Coronary artery (tissue), 2 donors: ENCODE data around the gene ZCCHC7.
"Not testable (repeated sequence)": the region's sequence is repeated elsewhere in the genome, so short reads cannot be mapped to it uniquely, and the experiment has no call there.

Experiments used
- DNase-seq: peaks from one replicate; pipeline ENCODE4 v3.0.0-alpha.2; 2017; ENCODE audit warnings: low spot score
- H3K27ac ChIP-seq, 2 donors: fragments of 200-600 bp; sonication (generic); one replicate each; pipeline ENCODE4 v1.5.1; 2016 to 2019
- H3K4me3 ChIP-seq: fragments of 200-600 bp; sonication (generic); 2 replicates; pipeline ENCODE4 v1.5.1; 2016; ENCODE audit warnings: mild to moderate bottlenecking, moderate library complexity
- TF ChIP-seq, protein P1 (sequence below): fragments of 200-600 bp; sonication (generic); IDR thresholded peaks from one replicate; pipeline ENCODE4 v1.5.1; 2019; ENCODE audit warnings: antibody characterized with exemption

The ZCCHC7 gene

DNA sequence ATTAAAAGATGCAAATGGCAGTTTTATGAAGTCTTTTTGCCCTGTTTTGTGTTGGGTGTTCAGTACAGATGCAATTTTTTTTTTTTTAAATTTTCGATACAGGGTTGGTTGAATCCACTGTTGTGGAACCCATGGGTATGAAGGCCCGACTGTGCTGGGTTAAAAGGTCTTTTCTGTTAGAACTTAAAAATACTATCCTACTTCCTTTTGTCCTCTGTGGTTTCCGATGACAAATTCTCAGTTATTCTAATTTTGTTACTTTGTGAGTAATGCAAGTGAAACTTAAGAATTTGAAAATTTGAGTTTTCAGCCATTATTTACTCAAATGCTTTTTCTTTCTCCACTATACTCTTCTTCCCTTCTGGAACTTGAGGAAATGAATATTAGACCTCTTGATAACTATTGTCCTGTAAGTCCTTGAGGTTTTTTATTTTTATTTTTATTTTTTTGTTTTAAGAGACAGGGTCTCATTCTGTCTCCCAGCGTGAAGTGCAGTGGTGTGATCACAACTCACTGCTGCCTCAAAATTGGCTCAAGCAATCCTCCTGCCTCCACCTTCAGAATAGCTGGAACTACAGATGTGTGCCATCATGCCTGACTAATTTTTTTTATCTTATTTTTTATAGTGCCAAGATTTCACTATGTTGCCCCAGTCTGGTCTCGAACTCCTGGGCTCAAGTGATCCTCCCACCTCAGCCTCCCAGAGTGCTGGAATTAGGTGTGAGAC, 67.5 kb downstream of the ZCCHC7 start:
- H3K4me3 ChIP-seq: no peak overlapping the region
- TF ChIP-seq, protein P1, sequence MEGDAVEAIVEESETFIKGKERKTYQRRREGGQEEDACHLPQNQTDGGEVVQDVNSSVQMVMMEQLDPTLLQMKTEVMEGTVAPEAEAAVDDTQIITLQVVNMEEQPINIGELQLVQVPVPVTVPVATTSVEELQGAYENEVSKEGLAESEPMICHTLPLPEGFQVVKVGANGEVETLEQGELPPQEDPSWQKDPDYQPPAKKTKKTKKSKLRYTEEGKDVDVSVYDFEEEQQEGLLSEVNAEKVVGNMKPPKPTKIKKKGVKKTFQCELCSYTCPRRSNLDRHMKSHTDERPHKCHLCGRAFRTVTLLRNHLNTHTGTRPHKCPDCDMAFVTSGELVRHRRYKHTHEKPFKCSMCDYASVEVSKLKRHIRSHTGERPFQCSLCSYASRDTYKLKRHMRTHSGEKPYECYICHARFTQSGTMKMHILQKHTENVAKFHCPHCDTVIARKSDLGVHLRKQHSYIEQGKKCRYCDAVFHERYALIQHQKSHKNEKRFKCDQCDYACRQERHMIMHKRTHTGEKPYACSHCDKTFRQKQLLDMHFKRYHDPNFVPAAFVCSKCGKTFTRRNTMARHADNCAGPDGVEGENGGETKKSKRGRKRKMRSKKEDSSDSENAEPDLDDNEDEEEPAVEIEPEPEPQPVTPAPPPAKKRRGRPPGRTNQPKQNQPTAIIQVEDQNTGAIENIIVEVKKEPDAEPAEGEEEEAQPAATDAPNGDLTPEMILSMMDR: no peak
- no peak for DNase-seq
- no peak overlapping the region for H3K27ac ChIP-seq

DNA sequence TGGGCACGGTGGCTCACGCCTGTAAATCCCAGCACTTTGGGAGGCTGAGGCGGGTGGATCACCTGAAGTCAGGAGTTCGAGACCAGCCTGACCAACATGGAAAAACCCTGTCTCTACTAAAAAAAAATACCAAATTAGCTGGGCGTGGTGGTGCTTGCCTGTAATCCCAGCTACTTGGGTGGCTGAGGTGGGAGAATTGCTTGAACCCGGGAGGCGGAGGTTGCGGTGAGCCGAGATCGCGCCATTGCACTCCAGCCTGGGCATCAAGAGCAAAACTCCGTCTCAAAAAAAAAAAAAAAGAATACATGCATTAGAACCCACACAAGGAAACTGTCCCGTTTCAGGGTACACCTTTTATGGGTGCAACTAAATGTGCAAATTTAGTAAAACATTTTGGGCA, 70.4 kb downstream of the ZCCHC7 start:
- DNase-seq, H3K27ac ChIP-seq, H3K4me3 ChIP-seq: not testable (repeated sequence)

DNA sequence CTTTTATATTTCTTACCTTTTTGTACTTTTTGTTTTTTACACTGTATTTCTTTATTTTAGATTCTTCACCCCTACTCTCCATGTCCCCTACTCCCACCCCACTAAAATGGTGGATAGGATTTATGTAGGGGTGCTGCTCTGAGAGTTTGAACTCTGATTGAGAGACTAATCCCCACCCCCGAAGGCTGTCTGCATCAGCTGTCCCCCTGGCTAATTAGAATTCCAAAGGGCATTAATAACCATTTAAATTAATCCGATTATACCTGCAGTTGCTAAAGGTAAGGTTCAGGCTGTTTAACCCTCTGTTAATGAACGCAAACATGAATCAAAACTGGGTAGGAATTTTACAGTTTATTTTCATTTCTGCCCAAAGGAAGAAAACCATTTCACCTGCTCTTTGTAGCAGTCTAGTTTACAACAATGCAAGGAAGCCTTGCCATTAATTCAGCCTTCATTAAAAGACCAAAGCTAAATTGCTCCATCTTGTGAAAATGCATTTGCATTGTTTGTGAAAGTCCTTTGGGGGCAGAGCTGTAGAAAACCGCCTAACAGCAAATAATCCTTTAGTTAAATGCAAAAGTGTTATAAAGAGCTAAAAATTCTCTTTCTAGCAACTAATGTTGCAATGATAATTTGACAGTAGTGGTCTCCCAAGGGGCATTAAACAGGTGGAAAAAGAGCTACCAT, 71.2 kb downstream of the ZCCHC7 start:
- DNase-seq: no peak
- TF ChIP-seq, protein P1: no peak
- no peak overlapping the region for H3K27ac ChIP-seq
- H3K4me3 ChIP-seq: no peak overlapping the region

DNA sequence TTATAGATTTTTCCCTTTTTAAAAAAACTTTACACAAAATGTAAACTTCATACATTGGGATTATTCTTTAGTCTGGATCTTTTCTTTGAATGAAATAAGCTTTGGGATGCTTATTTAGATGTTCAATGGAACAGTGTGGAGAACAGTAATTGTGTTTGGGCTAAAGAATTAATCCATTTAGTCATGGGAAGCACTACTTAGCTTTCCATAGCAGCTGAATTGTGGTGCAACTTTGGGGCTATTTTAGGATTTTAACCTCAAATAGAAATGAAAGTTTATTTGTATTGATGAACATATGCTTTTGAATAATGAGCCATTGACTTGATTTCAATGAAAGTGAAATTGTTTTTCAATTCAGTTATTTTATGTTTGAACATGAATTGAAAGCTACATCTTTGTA, 72.4 kb downstream of the ZCCHC7 start:
- H3K27ac ChIP-seq: no peak overlapping the region
- no peak overlapping the region for H3K4me3 ChIP-seq
- no peak for DNase-seq
- TF ChIP-seq, protein P1: no peak

DNA sequence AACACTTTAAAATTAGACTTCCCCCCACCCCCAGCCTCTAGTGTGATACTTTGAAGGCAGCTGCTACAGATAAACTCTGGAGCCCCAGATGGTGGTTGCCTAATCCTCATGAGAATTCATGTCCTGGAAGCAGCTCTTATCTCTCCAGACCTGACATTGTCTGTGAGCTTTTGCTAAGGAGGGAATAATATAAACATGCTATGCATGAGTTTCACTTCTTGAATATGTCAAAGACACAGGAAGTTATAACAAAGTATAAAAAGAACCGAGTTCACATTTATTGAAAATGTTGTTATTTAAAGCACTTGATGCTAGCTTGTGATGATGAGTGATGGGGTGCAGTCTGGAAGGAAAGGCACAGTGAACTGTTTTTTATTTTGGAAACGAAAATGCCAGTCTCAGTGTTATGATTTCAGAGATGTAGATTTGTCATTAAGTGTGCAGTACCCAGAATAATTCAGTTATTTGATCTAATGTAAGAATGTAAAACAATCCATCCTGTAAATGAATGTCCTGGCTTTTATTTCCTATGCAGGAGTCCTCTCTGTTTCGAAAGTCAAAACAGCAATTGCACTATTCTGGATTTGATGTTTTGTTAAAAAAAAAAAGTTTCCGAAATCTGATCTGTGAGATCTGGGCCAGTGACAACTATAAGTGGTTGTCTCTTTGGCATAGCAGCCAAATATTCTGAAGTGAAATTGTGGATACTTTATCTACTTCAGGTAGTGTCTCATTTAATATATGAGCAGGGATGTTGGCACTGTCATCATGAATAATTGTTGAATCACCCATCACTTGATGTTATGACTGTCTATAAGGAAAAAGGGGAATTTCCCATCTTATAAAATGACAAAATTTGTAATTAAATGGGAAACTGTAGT, 77.0 kb downstream of the ZCCHC7 start:
- TF ChIP-seq, protein P1: no peak
- H3K27ac ChIP-seq: no peak overlapping the region
- H3K4me3 ChIP-seq: no peak overlapping the region
- no peak for DNase-seq

DNA sequence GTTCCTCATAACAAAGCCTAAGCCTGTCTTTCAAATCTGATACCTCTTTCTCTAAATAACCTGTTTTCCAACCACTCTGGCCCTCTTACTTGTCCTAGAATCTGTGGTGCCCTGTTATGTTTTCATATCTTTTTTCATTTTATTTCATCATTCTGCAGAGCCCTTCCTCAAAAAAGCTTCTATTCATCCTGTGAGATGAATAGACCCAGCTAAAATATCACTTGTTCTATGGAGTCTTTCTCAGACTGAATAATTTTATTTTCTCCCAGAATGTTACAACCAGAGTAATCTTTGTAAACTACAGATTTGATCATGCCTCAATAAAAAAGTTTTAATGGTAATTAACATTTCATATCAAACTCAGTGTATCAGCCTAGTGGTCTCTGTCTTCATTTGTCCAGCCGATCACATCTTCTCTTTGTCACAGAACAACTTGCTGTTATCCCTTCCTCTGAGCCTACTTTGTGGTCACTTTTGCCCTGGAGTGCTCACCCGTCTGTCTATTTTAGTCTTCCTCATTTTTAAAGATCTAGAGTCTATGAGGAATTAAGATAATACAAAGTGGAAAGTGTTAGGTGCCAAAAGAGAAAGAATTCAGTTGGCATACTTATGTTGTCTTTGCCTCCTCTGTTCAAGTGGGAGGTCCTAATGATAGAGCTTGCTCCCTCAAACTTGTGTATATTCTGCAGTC, 77.8 kb downstream of the ZCCHC7 start:
- no peak overlapping the region for H3K4me3 ChIP-seq
- TF ChIP-seq, protein P1: no peak
- H3K27ac ChIP-seq: no peak overlapping the region
- DNase-seq: no peak

DNA sequence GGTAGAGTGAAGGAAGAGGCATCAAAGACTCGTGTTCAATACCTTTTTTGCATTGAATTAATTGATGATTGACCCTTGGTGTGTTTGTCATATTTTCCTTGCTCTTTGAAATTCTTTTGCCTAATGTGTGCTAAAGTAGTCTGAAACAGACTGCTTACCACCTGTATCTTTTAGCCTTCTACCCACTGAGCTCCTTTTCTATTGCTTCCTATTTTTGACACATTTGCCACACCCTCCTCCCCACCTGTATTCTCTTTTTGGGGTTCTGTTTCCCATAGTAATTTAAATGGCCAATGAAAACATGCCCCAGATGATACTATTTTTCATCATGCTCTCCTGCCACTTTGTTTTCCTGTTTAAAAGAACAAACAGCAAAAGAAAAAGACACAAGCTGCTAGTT, 78.5 kb downstream of the ZCCHC7 start:
- DNase-seq: no peak
- H3K4me3 ChIP-seq: no peak overlapping the region
- no peak overlapping the region for H3K27ac ChIP-seq
- TF ChIP-seq, protein P1: no peak
